Measurements from ENCODE around the gene SYT12.

DNA sequence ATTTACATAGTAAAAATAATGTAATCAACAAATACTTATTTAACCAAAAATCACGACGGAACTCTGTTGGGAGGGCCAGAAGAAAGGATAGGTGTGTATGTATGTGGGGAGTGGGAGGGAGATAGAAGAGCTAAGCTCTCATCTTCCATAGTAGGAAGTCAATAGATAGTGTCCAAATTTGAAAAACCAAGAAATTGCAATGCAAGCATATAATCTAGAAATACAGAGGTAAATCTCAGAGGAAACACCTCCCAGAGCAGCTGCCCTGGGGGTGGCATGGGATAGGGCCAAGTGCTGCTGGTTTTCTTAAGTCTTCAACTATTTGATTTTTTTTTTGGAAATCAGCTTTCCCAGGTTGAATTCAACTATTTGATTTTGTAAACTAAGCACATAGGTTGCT lies 30.9 kb upstream of the SYT12 start:
- TF ChIP-seq, protein P1, sequence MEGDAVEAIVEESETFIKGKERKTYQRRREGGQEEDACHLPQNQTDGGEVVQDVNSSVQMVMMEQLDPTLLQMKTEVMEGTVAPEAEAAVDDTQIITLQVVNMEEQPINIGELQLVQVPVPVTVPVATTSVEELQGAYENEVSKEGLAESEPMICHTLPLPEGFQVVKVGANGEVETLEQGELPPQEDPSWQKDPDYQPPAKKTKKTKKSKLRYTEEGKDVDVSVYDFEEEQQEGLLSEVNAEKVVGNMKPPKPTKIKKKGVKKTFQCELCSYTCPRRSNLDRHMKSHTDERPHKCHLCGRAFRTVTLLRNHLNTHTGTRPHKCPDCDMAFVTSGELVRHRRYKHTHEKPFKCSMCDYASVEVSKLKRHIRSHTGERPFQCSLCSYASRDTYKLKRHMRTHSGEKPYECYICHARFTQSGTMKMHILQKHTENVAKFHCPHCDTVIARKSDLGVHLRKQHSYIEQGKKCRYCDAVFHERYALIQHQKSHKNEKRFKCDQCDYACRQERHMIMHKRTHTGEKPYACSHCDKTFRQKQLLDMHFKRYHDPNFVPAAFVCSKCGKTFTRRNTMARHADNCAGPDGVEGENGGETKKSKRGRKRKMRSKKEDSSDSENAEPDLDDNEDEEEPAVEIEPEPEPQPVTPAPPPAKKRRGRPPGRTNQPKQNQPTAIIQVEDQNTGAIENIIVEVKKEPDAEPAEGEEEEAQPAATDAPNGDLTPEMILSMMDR (IDR thresholded peaks at IDR 0.05) = no peak
- no peak for TF ChIP-seq POLR2A (IDR thresholded peaks at IDR 0.05)

Data from body of pancreas (tissue), 4 donors.